ENCODE results near the gene CAMSAP2. TPM values are rescaled to one million over a fixed set of nuclear protein-coding genes. Genes with fewer than 3 reads are reported as not detected.

CAMSAP2 gene
- total RNA-seq, 6 donors from 2014 or later, result 19.9 to 45.1 (median 28.0) TPM

- TF ChIP-seq POLR2AphosphoS5 (IDR thresholded peaks at IDR 0.05) (no peak), CTCF (IDR thresholded peaks at IDR 0.05) (no peak), EP300 (IDR thresholded peaks at IDR 0.05) (no peak), POLR2A (IDR thresholded peaks at IDR 0.05) (no peak)
- Histone ChIP-seq H3K4me1 (peaks cover 11 to 29% (median 19%) of the 10 kb centered on the region in 4 donors), H3K4me3 (peak overlapping the region in 2 of 4 donors; percentile 64 to 88), H3K9me3 (no peaks in the 10 kb centered on the region), H3K36me3 (no peaks in the 10 kb centered on the region), H3K27ac (peak overlapping the region; percentile 98 to 100 (median 100)), H3K27me3 (peaks cover 0 to 10% (median 0%) of the 10 kb centered on the region in 4 donors)
- WGBS, 2 donors, result 91% methylated on average over 8 of the region's 8 CpGs
- ATAC-seq (ENCODE audit: low FRiP score in 2 of 2) (no peak), DNase-seq (no peak)
Measured at GRCh38 chr1:200737647-200738291, 924 bp upstream of the CAMSAP2 start.

DNA sequence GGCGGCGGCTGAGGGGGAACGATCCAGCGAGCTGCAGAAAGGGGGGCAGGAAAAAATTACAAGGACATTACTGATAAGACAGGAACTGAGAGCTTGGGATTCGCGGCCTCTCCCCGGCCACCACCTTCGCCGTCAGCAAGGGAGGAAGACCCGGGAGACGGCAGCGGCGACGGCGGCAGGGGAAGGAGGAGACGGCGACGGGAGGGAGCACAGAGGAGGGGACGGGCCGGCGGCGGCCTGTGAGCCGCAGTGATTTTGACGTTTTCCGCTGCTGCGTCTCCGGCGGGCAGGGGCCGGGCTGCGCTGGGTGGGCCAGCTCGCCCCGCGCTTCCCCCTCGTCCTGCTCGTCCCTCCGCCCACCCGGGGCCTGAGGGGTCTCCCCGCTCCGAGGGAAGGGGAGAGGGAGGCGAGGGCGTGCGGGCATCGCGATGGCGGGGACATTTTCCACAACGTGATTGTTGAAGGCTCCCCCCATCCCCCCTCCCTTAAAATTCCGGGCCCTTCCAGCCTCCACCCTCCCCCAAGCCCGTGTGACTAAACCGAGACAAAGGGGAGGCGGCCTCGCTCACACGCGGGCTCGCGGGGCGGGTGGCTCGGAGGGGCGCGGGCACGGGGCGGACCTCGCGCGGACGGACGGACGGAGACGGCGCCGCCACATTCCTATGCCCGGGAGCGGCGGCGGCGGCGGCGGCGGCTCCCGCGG lies 407 bp downstream of the CAMSAP2 start:
- Histone ChIP-seq H3K27me3 (peaks cover 0 to 10% (median 0%) of the 10 kb centered on the region in 4 donors), H3K9me3 (no peaks in the 10 kb centered on the region), H3K36me3 (no peaks in the 10 kb centered on the region), H3K4me3 (peak overlapping the region; percentile 64 to 90 (median 80)), H3K4me1 (peaks cover 15 to 41% (median 24%) of the 10 kb centered on the region in 4 donors), H3K27ac (peak overlapping the region; percentile 98 to 100 (median 100))
- 0% methylated on average over 14 to 60 of the region's 80 CpGs for WGBS, 2 donors
- ATAC-seq (ENCODE audit: low FRiP score in 2 of 2), result peak; percentile 94 to 95
- TF ChIP-seq CTCF (IDR thresholded peaks at IDR 0.05), result no peak
- peak; percentile 55 to 95 (median 70) for TF ChIP-seq POLR2A (IDR thresholded peaks at IDR 0.05)
- TF ChIP-seq EP300 (IDR thresholded peaks at IDR 0.05), result peak in 1 of 4 donors; percentile 1
- TF ChIP-seq POLR2AphosphoS5 (IDR thresholded peaks at IDR 0.05), result peak; percentile 87 to 93
- DNase-seq, result peak; percentile 81 to 95

- Histone ChIP-seq H3K36me3 (no peaks in the 10 kb centered on the region), H3K9me3 (no peaks in the 10 kb centered on the region), H3K27ac (peak overlapping the region; percentile 98 to 100 (median 100)), H3K4me3 (peak overlapping the region; percentile 64 to 90 (median 80)), H3K27me3 (peaks cover 0 to 10% (median 0%) of the 10 kb centered on the region in 4 donors), H3K4me1 (peaks cover 15 to 48% (median 29%) of the 10 kb centered on the region in 4 donors)
- peak in 1 of 2 donors; percentile 29 for DNase-seq
- no peak for ATAC-seq (ENCODE audit: low FRiP score in 2 of 2)
- TF ChIP-seq POLR2A (IDR thresholded peaks at IDR 0.05) (no peak), CTCF (IDR thresholded peaks at IDR 0.05) (no peak), POLR2AphosphoS5 (IDR thresholded peaks at IDR 0.05) (no peak), EP300 (IDR thresholded peaks at IDR 0.05) (no peak)
- whole genome bisulfite sequencing, 2 donors, result 4 to 5% methylated on average over 13 to 24 of the region's 26 CpGs
Measured at GRCh38 chr1:200739702-200740570, 1.2 kb downstream of the CAMSAP2 start.

- no peak for ATAC-seq (ENCODE audit: low FRiP score in 2 of 2)
- TF ChIP-seq EP300 (IDR thresholded peaks at IDR 0.05) (no peak), POLR2AphosphoS5 (IDR thresholded peaks at IDR 0.05) (no peak), POLR2A (IDR thresholded peaks at IDR 0.05) (no peak), CTCF (IDR thresholded peaks at IDR 0.05) (no peak)
- H3K36me3 ChIP-seq, result no peaks in the 10 kb centered on the region
- peaks cover 0 to 10% (median 0%) of the 10 kb centered on the region in 4 donors for H3K27me3 ChIP-seq
- peak overlapping the region in 3 of 4 donors; percentile 64 to 90 (median 88) for H3K4me3 ChIP-seq
- DNase-seq, result no peak
- H3K9me3 ChIP-seq, result no peaks in the 10 kb centered on the region
- peak overlapping the region in 1 of 4 donors; percentile 100 for H3K27ac ChIP-seq
- WGBS, 2 donors, result 6 to 20% methylated on average over 3 of the region's 3 CpGs
- H3K4me1 ChIP-seq, result peaks cover 15 to 48% (median 32%) of the 10 kb centered on the region in 4 donors
Measured at GRCh38 chr1:200740571-200741208, 2.0 kb downstream of the CAMSAP2 start.

All from upper lobe of left lung (tissue), 6 donors.